NCI-H460 (cell line): ENCODE results near the gene FNDC7. TPM values are rescaled to one million over a fixed set of nuclear protein-coding genes. Genes with fewer than 3 reads are reported as not detected.
"Not testable (repeated sequence)": the region's sequence is repeated elsewhere in the genome, so short reads cannot be mapped to it uniquely, and the experiment has no call there.

Source experiments
- DNase-seq: peaks from one replicate; pipeline ENCODE4 v3.0.0-alpha.2; 2016; ENCODE audit warnings: low read depth; ENCODE audit errors: extremely low read depth
- polyA plus RNA-seq: library from polyadenylated mRNA; depleted of rRNA; stranded (reverse); fragments of >200 nt; gene quantifications from 2 replicates; pipeline ENCODE4 v1.2.3, GENCODE V29; 2014; cell fraction: nucleus; rRNA removed
- total RNA-seq: library from RNA; depleted of rRNA; stranded (reverse); fragments of >200 nt; shearing (Covaris generic); gene quantifications from 2 replicates; pipeline ENCODE4 v1.2.3, GENCODE V29; 2014; rRNA removed

The FNDC7 gene, protein sequence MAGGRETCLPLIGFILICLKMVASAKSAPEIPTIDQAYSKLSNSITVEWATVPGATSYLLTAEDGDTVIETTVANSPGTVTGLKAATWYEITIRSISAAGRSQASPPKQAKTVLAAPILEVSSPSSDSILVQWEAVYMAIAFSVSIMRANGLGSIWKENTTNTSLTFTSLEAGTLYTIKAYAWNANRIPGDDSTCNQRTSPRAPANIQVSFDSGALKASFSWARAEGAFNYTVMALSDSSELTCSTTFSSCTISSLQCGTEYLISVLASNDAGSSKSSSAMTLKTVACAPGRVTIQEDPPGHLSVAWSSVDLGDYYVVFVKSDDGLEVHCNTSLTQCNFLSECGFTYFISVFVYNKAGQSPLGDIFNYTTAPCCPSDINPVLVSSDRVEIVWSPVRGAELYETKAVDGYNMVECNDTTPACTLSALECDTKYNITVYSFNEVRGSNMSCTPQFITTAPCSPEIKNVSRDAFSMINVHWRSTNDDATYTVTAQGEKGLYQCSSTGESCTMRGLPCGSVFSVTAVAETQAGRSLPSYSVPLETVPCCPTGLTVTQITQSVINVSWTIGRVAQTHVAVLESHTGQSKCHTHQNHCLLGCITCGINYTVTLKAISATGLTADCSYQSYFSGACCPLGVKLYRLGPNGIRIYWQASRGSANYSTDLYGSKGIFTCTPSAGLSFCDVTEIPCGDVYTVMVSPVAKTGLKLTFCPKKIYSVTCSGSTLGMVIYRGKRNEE
- total RNA-seq: not detected in 2 replicates
- not detected in 2 replicates for polyA plus RNA-seq

DNA sequence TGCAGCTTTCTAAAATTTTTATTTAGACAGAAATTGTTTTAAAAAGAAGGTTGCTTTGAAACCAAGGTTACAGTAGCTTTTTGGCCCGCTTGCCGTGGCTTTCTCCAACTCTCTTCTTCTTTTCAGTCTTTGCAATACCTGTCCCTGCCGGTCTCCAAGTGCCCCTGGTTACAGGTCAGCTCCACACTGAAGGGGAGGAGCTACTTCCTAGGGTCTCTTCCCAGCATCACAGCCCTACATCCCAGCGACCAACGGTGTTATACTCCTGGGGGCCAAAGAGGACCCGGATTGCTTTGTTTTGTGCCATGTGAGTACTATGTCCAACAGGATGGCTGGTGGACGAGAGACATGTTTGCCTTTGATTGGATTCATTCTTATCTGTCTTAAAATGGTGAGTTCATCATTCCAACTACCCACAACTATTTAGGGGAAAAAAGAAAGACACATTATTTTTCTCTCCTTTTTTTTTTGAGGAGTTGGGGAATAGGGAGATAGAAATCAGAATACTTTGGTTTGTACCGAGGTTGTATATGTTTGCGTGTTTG lies at the start of gene FNDC7:
Gene FNDC7, plus strand, starts transcription at position 303 of the 545 bp plus-strand sequence. Its CDS starts 26 bp downstream, at position 329.
- DNase-seq: no peak

DNA sequence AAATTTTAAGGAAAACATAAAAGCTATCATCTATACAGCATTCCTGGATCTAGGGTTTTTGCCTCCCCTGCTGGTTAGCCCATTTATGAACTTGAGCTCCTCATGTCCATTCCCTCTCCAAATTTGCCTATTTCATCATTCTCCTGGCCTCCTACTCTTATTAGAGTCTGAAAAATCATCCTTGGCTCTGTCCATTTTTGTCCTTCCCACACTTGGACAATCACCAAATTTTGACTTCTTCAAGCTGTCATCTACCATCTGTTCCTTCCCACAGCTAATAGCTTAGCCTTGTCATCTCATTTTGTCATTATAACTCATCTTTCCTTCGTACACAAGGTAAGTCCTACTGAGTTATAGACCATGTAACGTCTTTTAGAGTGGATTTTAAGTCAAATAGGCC lies 49.6 kb upstream of the FNDC7 start:
- DNase-seq: no peak

DNA sequence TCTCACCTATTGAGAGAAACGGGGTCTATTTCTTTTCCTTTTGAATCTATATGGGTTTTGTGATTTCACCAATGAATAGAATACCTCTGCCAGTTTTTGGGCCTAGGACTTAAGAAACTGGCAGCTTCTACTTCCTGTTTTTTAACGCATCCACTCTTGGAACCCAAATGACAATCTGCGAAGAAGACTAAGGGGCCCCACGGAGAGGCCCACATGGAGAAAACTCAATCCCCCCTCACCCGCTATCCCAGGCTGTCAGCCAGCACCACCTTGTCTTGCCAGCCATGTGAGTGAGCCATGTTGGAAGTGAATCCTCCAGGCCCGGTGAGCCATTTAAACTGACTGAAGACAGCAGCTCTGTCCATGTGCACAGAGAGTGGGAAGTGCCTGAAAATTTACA lies 48.2 kb upstream of the FNDC7 start:
- no peak for DNase-seq

DNA sequence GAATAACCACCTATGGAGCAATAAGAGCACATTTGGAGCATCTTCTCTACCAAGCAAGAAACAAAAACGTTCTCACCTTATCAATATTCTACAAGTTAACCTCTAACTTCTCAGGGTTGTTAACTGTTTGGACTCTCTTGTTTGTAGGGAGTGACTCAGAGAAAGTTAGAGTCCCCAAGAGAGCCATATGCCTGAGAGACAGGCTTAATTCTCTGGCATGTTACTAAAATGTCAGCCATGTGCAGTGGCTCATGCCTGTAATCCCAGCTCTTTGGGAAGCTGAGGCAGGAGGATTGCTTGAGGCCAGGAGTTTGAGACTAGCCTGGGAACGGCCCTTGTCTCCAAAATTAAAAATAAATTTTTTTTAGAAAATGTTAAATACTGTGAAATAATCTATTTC lies 47.6 kb upstream of the FNDC7 start:
- DNase-seq: no peak

DNA sequence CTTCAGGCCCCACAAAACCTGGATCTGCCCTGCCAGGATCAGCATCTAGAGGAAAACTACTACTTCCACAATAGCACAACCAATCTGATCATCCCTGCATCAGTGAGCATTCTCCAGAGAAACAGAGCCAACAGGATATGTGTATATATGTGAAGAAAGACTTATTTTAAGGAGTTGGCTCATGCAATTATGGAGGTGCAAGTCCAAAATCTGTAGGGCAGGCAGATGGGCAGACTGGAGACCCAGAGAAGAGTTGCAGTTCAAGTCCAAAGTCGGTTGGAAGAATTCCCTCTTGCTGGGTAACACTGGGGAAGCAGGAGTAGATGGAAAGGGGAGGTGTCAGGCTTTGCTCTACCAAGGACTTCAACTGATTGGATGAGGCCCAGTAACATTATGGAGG lies 46.9 kb upstream of the FNDC7 start:
- DNase-seq: no peak

DNA sequence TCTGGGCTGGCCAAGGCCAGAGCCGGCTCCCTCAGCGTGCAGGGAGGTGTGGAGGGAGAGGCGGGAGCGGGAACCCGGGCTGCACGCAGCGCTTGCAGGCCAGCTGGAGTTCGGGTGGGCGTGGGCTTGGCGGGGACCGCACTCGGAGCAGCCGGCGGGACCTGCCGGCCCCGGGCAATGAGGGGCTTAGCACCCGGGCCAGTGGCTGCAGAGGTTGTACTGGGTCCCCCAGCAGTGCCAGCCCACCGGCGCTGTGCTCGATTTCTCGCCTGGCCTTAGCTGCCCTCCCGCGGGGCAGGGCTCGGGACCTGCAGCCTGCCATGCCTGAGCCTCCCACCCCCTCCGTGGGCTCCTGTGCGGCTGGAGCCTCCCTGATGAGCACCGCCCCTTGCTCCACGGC lies 45.3 kb upstream of the FNDC7 start:
- DNase-seq: not testable (repeated sequence)

DNA sequence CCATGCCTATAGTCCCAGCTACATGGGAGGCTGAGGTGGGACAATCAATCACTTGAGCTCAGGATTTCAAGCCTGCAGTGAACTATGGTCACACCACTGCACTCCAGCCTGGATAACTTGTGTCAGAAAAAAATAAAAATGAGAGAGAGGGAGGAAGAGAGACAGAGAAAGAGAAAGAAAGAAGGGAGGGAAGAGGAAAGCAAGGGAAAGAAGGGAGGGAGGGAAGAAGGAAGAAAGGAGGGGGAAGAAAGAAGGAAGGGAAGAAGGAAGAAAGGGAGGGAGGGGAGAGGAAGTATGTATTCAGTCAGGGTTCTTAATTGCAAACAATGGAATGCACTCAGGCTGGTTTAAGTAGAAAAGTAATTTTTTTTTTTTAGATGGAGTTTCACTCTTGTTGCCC lies 43.9 kb upstream of the FNDC7 start:
- no peak for DNase-seq

DNA sequence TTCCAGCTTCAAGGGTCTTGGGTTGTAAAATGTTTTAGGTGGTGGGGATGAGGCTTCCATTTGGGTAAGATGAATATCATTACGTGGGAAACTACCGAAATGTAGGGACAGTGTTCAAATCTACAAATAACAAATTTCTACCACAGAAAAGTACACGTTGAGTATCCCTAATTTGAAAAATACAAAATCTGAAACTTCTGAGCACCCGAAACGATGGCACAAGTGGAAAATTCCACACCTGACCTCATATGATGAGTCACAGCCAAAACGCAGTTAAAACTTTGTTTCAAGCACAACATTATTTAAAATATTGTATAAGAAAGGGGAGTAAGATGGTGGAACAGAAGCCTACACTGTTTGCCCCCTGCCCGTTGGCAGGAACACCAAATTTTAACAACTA lies 43.0 kb upstream of the FNDC7 start:
- no peak for DNase-seq

DNA sequence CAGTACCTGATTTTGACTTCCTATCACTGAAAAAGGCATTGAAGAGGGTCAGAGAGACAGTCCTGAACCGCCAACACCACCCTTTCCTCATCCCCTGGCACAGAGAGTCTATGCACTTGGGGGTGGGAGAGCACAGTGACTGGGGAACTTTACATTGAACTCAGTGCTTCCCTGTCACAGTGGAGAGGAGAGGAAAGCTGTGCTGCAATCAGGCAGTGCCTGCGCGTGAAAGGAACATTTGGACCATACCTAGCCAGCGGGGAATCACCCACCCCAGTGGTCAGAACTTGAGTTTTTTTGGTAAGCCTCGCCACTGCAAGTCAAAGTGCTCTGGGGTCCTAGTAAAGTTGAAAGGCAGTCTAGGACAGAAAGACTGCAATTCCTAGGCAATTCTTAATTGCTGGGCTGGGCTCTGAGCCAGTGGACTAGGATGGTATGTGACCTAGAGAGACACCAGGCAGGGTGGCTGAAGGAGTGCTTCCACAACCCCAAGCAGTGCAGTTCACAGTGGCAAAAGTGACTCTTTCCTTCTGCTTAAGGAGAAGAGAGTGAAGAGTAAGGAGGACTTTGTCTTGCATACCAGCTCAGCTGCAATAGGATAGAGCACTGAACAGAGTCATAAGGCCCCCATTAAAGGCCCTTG lies 42.5 kb upstream of the FNDC7 start:
- DNase-seq: no peak

DNA sequence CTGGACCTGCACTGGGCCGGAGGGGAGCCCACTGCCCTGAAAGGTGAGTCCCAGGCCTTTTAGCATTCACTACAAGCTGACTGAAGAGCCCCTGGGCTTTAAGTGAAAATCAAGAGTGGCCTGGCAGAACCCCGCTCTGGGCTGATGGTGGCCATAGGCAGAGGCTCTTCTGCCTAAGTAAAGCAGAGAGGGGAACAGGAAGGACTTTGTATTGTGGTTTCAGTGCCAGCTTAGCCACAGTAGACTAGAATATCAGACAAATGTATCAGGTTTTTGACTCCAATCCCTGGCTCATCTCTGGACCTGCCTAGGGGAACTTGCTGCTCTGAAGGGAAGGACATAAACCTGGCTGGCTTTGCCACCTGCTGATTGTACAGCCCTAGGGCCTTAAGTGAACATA lies 41.6 kb upstream of the FNDC7 start:
- no peak for DNase-seq

DNA sequence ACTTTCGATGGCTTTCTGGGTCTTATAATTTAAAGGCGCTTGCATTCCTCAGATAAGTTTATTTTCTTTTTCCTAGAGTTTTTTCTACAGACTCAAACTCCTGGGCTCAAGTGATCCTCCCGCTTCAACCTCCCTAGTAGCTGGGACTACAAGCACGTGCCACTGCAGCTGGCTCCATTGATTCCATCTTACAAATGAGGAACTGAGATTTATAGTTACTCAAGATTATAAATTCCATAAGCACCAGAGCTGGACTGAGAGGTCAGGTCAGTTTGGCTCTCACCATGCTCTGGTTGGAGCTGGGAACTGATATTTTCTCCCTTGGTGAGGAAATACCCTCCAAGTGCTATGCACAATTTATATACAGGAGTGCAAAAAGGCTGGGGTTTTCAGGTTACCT lies 34.0 kb upstream of the FNDC7 start:
- no peak for DNase-seq

DNA sequence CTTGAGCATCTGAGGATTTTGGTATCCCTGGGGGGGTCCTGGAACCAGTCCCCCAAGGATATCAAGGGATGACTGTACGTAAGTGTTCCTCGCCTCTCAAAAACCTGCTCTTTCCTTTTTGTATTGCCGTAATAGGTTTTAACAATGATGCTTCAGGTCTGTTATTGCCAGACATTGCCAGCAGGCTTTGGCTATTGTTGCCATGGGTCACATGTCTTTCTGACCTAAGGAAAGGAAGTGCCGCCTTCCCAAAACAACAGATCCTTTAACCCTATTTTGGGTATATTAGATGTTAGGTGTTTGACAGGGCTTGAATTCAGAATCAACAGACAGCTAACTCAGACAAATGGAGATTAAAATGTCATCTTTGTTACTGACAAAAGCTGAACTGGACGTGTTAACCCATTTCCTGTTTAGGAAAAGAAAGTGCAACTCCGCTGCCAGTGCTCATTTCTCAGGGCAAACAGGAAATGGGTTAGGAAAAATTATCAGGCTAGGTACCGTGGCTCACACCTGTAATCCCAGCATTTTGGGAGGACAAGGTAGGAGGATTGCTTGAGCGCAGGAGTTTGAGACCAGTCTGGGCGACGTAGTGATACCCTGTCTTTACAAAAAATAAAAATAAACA lies 33.0 kb upstream of the FNDC7 start:
- DNase-seq: no peak

DNA sequence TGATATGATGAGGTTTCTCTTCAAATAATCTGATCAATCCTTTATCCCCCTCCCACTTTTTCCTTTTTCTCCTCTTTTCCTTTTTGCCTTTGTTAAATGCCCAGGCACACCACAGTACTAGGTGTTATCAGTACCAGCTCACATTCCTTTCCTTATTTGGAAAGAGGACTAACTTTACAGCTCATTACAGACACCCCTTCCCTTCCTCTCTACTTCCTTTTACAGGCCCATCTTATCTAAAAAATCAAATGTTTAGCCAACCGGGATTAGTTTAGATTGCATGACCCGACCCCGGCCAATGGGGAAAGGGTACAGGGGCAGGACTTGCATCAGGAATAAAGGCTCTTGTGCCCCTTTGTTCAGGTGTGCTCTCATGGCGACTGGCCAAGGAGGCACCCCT lies 31.0 kb upstream of the FNDC7 start:
- DNase-seq: not testable (repeated sequence)

DNA sequence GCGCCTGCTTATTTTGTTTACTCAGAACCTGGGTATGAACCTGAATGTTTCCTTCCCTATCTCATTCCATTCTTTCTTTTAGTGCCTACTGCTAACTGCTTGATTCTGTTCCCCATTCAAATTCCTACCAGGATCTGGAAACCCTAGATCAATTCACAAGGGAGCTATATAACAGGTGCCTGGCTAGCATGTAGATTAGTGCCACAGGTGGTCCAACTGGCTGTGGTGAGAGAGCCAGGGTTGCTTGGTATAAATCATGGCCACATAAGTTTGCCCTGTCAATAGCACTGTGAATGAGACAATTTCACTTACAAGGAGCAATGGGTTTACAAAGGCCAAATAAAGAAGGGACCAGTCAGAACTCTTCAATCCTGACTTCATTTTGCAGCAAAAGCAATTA lies 27.2 kb upstream of the FNDC7 start:
- no peak for DNase-seq

DNA sequence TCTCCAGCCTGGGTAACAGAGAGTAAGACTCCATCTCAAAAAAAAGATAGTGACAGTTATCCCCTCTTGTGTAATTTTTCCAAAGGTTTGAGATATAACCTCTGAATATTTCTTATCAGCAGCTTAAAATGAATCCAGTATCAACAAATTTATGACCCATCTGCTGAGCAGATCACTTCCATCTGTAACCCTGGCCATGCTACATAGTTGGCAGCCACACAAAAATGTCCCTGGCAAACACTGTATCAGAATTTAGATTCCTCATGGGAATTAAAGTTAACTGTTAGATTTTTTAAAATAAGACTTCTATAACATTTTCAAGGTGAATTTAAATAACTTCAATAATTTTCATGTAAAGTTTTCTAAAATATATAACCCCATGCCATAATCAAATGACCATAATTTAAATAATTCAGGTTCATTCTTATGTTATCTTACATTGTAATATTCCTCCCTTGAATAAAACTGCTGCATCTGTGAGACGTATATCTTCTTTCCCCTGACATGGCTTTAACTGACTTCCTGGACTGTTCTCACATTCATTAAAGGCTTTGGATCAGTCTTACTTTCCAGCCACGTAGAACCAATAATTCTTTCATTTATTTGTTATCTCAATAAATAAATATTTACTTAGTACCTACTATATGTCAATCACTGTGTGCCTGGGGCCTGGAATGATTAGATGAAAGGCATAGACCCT lies 25.9 kb upstream of the FNDC7 start:
- no peak for DNase-seq

DNA sequence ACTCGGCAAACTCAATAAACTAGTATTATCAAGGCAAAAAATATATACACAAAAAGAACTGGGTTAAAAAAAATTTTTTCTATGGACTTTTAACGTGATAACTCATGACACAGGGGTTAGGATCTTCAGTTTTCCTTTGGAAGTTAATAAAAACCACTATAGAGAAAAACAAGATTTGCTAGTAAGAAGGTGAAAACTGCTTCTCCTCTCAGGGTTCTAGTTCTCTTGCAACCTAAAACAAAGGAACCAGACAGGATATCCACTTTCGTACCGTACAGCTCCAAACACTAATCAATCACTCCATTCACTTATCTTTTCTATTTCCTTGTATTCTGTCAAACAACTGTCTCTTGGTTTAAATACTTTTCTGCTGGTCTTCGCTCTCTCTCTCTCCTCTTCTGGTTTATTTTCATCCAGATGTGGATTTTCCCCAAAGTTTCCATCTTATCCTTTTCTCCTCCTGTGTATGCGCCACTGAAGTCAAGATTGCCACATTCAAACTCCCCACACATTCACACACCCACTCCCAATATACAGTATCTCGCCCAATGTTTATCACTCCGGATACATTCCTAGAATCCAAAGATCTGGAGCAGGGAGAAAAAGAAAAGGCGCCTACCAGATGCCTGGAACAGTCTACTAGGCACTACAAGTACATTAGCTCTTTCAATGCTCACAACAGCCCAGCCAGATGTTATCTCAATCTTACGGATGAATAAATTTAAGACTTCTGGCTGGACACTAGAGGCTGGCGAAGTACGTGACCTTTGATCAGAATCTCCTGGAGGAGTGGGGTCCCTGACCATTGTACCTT lies 21.4 kb upstream of the FNDC7 start:
- no peak for DNase-seq

DNA sequence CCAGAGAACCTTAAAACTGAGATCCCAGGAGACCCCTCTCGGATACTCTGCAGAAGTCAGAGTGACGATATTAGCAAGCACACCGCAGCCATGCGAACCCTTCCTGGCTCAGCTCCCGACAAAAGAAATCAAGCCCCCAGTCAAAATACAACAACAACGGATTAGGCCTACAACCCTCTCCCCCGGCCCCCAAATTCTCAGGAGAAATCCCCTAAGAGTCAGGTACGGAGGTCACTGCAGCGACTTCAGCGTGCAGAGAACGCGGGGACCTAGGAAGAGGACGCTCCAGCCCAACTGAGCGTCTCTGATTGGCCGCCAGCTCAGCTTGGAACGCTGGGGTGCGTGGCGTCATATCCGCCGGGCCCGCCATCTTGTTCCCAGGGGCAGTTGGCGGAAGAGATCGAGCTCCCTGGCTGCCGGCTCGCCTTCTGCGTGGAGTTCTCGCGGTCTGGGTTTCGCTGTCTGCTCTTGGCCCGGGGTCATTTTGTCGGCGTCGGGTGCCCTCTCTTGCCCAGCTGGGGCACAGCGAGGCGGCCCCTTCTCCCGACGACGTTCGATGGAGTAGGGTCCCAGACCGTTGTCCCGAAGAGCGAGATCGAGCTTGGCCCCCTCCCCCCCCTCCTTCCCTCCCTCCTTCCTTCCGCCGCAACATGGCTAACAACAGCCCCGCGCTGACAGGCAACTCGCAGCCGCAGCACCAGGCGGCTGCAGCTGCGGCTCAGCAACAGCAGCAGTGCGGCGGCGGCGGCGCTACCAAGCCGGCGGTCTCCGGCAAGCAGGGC lies 20.6 kb upstream of the FNDC7 start, which contains the start of gene PRPF38B:
Gene PRPF38B, plus strand, starts transcription at position 369 of the 782 bp plus-strand sequence. Its CDS starts 282 bp downstream, at position 651.
- DNase-seq: peak; percentile 83
